ENCODE results near the gene SLAMF1. TPM values are rescaled to one million over a fixed set of nuclear protein-coding genes. Genes with fewer than 3 reads are reported as not detected.

The SLAMF1 gene
- total and polyA plus RNA-seq, 12 donors, result 0.07 to 1.6 (median 0.26) TPM; not detected in 2

DNA sequence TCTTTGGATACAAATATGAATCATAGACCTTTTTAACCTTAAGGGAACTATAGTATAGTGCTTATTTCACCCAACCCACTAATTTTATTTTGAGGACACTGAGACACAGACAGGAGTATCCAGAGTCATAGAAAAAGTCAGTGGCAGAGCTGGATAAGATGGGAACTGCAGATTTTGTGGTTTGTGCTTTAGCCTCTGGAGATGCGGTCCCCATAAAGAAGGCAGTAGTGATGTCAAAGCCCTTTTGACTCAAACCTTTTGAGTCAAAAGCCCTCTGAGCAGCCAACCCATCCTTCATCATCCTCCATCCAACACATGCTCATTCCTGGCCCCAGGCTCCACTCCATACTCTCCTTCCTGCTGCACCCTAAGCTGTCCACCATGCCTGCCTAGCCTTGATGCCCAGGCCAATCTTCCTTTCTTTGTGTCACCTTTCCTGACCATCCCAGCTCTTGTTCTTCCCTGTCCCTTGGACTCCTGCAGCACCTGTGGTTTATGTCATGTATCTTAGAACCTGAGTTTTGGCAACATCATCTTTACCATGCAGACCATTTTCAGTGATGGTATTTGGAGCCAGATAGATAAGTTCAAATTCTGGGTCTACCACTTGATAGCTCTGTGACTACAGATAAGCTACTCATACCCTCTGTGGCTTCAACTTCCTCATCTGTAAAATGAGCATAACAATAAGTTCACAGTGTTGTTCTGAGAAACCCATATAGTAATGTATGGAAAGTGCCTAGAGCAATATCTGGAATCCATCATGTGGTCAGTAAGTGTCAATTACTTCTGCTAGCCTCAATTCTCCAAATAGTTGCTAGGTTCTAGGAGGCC is 20.1 kb downstream of the SLAMF1 start:
- intact Hi-C loops (cut with DNase I), result no loop called here
- no peak overlapping the region for H3K27ac ChIP-seq
- H3K27me3 ChIP-seq, result no peaks in the 10 kb centered on the region
- no peak for DNase-seq
- H3K4me1 ChIP-seq (replicated peaks in 1 of 2), result peaks cover 0 to 4% of the 10 kb centered on the region in 2 donors
- no peaks in the 10 kb centered on the region for H3K36me3 ChIP-seq (replicated peaks in 1 of 2)
- H3K4me3 ChIP-seq, result no peak overlapping the region
- H3K9me3 ChIP-seq (replicated peaks in 1 of 3), result no peaks in the 10 kb centered on the region
- 91 to 100% (median 99%) methylated on average over 1 of the region's 1 CpG for WGBS, 4 donors
- no peak for TF ChIP-seq POLR2A (IDR thresholded peaks at IDR 0.05)
- TF ChIP-seq, protein P1, sequence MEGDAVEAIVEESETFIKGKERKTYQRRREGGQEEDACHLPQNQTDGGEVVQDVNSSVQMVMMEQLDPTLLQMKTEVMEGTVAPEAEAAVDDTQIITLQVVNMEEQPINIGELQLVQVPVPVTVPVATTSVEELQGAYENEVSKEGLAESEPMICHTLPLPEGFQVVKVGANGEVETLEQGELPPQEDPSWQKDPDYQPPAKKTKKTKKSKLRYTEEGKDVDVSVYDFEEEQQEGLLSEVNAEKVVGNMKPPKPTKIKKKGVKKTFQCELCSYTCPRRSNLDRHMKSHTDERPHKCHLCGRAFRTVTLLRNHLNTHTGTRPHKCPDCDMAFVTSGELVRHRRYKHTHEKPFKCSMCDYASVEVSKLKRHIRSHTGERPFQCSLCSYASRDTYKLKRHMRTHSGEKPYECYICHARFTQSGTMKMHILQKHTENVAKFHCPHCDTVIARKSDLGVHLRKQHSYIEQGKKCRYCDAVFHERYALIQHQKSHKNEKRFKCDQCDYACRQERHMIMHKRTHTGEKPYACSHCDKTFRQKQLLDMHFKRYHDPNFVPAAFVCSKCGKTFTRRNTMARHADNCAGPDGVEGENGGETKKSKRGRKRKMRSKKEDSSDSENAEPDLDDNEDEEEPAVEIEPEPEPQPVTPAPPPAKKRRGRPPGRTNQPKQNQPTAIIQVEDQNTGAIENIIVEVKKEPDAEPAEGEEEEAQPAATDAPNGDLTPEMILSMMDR (IDR thresholded peaks at IDR 0.05), result no peak

DNA sequence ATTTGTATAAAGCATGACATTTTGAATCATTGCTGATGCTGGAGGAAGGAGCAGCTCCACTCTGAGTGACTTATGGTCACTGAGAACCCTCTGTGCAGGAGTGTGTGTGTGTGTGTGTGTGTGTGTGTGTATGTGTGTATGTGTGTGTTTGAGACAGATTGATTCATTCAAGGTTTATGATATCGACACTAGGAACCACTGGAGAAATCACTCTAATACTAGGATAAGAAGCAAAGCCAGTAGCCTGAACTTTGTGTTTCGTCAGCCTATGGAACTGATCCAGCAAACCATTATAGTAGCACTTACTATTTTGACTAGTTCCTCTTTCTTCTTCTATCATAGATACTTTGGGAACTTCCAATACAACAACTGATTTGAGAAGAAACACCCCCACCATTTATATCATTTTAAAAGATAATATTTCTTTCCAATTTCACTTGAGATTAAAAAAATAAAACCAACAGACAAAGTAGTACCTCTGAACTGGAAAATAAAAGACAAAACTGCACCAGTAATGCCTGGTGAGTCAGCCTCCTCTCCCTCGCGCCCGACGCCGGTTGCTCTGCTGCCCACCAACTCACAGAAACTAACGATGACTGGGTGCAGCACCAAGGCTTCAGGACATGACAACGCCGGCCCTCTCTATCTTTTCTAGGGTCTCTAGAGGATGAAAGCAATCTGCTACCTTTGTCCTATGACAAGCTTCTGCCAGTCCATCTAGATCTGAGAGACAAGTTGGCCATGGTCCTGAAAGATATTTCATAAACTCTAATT is 20.9 kb downstream of the SLAMF1 start:
- TF ChIP-seq, protein P1 (IDR thresholded peaks at IDR 0.05), result no peak
- no peak for TF ChIP-seq POLR2A (IDR thresholded peaks at IDR 0.05)
- Histone ChIP-seq H3K9me3 (replicated peaks in 1 of 3) (no peaks in the 10 kb centered on the region), H3K4me1 (replicated peaks in 1 of 2) (peaks cover 0 to 4% of the 10 kb centered on the region in 2 donors), H3K27me3 (no peaks in the 10 kb centered on the region), H3K27ac (no peak overlapping the region), H3K36me3 (replicated peaks in 1 of 2) (no peaks in the 10 kb centered on the region), H3K4me3 (no peak overlapping the region)
- intact Hi-C loops (cut with DNase I), result no loop called here
- peak in 1 of 7 donors; percentile 30 for DNase-seq
- WGBS, 4 donors, result 71 to 83% (median 78%) methylated on average over 10 of the region's 10 CpGs

DNA sequence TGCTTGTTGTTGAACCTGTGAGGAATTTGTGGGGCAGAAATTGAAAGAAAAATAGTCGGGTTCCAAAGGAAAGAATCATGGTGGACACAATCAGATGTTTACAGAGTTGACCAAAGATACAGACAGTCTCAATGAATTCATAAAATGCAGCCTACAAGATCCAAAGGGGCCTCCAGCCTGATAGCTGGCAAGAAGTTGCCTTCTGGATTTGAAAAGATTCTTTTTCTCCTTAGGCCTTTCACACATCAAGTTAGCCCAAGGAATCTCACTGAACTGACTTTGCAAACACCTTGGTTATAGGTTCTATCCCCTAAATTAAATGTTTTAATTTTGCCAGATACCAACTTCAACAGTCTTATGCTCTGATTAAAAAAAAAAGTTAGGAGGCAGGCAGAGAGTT is 21.5 kb downstream of the SLAMF1 start:
- intact Hi-C loops (cut with DNase I), result no loop called here
- 60 to 75% (median 64%) methylated on average over 1 of the region's 1 CpG for WGBS, 4 donors
- H3K36me3 ChIP-seq (replicated peaks in 1 of 2), result no peaks in the 10 kb centered on the region
- TF ChIP-seq, protein P1 (IDR thresholded peaks at IDR 0.05), result no peak
- no peak for TF ChIP-seq POLR2A (IDR thresholded peaks at IDR 0.05)
- no peak for DNase-seq
- H3K4me3 ChIP-seq, result no peak overlapping the region
- peaks cover 0 to 3% of the 10 kb centered on the region in 2 donors for H3K4me1 ChIP-seq (replicated peaks in 1 of 2)
- H3K9me3 ChIP-seq (replicated peaks in 1 of 3), result no peaks in the 10 kb centered on the region
- H3K27me3 ChIP-seq, result no peaks in the 10 kb centered on the region
- H3K27ac ChIP-seq, result no peak overlapping the region

DNA sequence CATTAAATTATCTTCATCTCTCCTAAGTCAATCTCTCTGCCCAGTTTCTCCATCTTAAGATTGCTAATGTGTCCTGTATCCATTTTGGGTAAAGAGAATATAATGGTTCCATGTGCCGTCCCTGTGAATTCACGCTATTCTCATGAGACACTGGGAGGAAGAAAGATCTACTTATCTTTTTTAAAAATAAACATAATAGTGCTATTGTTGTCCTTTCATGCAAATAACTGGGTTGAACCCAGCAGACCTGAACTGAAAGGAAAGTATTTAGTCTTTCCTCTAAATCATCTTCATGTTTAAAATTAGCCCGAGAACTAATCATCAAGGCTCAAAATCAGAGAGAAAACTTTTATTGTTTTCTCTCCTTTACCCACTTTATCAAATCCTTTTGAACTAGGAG is 22.4 kb downstream of the SLAMF1 start:
- H3K9me3 ChIP-seq (replicated peaks in 1 of 3), result no peaks in the 10 kb centered on the region
- no peak overlapping the region for H3K4me3 ChIP-seq
- H3K27ac ChIP-seq, result no peak overlapping the region
- no peaks in the 10 kb centered on the region for H3K27me3 ChIP-seq
- no peaks in the 10 kb centered on the region for H3K4me1 ChIP-seq (replicated peaks in 1 of 2)
- WGBS, 4 donors, result 49 to 55% (median 51%) methylated on average over 3 of the region's 3 CpGs
- DNase-seq, result no peak
- intact Hi-C loops (cut with DNase I), result no loop called here
- H3K36me3 ChIP-seq (replicated peaks in 1 of 2), result no peaks in the 10 kb centered on the region
- TF ChIP-seq POLR2A (IDR thresholded peaks at IDR 0.05), result no peak
- TF ChIP-seq, protein P1 (IDR thresholded peaks at IDR 0.05), result no peak

Data from adrenal gland (tissue), 12 donors.